AG10803 (cell line): ENCODE measurements around the gene PJVK.

Experiments used
- DNase-seq: peaks from one replicate; pipeline ENCODE4 v3.0.0; 2010; ENCODE audit warnings: low read depth
- H3K4me3 ChIP-seq: 2 replicates; pipeline ENCODE4 v1.5.1; 2011; ENCODE audit warnings: mild to moderate bottlenecking, low read length, control low read depth
- TF ChIP-seq, protein P1 (sequence below): conservative IDR thresholded peaks from 2 replicates; pipeline ENCODE4 v1.5.1; 2011; ENCODE audit warnings: mild to moderate bottlenecking, low read length, control low read depth, inconsistent platforms

PJVK gene

DNA sequence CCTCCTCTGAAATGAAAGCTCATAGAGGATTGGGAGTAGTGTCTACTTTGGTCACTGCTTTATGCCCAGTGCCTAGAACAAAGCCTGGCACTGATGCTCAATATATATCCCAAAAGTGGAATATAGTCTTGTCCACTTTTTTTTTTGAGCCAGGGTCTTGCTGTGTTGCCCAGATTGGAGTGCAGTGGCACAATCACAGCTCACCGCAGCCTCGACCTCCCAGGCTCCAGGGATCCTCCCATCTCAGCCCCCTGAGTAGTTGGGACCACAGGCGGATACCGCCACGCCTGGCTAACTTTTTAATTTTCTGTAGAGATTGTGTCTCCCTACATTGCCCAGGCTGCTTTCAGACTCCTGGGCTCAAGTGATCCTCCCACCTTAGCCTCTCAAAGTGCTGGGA is 23.4 kb downstream of the PJVK start:
- H3K4me3 ChIP-seq, result no peak overlapping the region
- TF ChIP-seq, protein P1, sequence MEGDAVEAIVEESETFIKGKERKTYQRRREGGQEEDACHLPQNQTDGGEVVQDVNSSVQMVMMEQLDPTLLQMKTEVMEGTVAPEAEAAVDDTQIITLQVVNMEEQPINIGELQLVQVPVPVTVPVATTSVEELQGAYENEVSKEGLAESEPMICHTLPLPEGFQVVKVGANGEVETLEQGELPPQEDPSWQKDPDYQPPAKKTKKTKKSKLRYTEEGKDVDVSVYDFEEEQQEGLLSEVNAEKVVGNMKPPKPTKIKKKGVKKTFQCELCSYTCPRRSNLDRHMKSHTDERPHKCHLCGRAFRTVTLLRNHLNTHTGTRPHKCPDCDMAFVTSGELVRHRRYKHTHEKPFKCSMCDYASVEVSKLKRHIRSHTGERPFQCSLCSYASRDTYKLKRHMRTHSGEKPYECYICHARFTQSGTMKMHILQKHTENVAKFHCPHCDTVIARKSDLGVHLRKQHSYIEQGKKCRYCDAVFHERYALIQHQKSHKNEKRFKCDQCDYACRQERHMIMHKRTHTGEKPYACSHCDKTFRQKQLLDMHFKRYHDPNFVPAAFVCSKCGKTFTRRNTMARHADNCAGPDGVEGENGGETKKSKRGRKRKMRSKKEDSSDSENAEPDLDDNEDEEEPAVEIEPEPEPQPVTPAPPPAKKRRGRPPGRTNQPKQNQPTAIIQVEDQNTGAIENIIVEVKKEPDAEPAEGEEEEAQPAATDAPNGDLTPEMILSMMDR, result no peak
- DNase-seq, result no peak

DNA sequence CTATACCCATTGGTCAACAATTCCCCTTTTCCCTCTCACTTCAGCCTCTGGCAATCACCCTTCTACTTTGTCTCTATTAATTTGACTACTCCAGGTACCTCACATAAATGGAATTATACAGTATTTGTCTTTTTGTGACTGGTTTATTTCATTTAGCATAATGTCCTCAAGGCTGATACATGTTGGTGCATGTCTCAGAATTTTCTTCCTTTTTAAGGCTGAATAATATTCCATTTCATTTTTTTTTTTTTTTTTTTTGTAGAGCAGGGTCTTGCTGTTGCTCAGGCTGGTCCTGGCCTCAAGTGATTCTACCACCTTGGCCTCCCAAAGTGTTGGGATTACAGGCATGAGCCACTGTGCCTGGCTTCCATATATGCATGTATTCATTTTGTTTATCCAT is 25.3 kb downstream of the PJVK start:
- TF ChIP-seq, protein P1, result no peak
- no peak for DNase-seq
- no peak overlapping the region for H3K4me3 ChIP-seq

DNA sequence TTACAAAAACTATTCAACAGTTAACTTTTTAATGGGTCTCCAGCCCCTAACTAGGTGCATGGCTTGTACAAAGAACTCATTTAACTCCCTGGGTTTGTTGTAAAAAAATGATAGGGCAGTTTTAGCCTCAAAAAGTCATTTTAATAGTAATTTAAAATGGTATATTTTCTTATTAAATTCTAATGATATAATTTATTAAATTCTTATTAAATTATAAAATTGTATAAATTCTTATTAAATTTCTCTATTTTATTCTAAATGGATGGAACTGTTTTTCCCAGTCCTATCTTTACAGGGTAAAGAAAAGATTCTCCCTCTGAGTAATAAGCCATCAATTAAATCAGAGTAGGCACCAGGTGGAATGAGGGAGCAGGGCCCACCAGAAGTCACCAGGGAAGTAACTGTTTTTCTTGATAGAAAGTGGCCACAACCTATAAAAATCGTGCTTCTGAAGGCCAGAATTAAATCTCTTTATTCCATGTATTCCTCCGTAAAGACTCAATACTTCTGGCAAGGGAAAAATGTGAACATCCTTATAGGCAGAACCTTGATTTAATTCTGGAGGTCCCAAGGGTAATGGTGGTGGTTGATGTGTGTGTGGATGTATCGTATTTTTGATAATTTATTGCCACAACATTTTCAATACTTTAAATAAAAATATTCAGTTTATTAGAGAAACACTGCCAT is 26.4 kb downstream of the PJVK start:
- peak overlapping the region; percentile 92 for H3K4me3 ChIP-seq
- TF ChIP-seq, protein P1, result no peak
- no peak for DNase-seq

DNA sequence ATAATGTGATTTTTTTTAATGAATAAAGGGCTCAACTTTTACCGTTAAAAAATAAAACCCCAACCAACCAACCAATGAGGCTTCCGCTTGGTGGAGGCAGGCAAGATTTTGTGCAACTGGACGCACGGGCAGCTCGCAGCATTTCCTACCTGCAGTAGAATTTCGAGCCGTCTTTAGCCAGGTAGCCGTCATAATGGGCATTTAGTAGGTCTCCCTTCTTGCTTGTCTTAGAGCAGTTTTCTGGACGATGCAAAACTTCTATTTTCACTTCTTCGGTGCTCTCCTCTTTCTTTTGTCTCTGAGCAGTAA is 26.9 kb downstream of the PJVK start:
- peak overlapping the region; percentile 92 for H3K4me3 ChIP-seq
- no peak for DNase-seq
- TF ChIP-seq, protein P1, result no peak

DNA sequence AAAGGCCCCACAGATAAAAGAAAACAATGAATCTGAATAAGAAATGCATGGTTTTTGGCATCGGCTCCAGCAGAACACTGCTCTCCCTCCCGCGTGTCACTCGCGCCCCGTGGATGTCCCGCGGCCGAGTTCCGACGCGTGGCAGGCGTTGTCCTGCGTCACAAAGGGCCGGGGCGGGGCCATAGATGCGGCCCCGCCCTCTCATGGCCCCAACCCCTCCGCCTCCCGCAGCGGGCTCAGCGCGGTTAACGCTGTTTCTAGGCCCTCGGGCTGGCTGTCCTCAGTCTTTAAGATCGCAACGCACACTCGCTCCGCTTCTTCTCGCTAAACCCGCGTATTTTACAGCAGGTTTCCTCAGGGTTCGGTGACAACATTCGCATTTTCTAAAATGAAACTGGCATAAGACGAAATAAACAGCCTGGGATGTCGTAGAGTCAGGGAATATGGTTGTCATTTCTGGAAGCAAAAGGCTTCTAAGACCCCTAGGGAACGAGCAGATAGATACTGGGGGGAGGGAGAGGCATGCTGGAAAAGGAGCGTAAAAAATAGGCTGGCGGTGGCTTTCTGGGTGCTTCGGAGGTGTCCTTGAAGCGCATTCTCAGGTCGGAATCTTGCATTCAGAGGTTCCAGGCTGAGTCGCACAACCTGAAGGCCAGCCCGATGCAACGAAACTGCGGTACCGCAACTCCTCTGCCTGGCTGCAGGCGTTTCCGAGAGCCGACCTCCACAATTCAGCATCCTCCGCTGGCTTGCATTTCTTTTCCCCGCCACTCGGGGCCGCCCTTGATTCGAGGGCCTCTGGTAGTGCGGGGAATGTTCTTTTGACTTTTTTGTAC is 27.5 kb downstream of the PJVK start, which contains the start of gene FKBP7:
Gene FKBP7, minus strand, starts transcription at position 162 of the 836 bp plus-strand sequence. Its CDS starts 101 bp downstream, at position 61.
- DNase-seq, result peak; percentile 77
- peak within 1 kb of the TSS; percentile 92 for H3K4me3 ChIP-seq
- TF ChIP-seq, protein P1, result peak; percentile 74

DNA sequence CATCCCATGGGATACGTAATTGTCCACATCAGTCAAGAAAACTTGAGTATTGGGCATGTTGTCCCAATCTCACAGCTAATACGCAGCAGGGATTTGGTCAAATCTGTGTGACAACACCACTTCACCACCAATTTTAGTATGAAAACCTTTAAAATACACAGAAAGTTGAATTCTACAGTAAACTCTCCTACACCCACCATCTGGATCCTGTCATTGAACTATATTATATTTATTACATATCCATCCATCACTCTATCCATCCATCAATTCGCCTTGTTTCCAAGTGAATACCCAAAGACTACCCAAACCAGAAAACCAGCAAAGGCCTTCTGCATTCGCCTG is 28.1 kb downstream of the PJVK start:
- DNase-seq, result no peak
- H3K4me3 ChIP-seq, result peak overlapping the region; percentile 92
- TF ChIP-seq, protein P1, result no peak

DNA sequence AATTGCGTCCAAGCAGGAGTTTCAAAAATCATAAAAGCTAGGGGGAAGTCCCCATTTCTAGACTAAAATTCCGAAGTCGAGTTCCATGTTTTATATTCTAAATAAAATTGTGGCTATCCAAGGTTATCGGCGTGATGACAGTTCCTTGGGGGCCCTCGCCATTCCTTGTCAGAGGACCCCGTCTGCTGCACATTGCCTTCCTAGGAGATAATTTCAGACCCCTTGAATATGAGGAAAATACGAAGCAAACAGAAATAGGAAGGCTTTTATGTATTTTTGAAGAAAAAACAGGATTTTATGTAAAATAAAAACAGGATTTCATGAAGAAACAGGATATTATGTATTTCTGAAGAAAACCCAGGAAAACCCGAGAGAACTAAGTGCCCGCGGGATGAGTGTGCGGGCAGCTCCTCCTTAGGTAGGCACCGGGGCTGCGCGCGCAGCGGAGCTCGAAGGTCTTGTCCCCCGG is 28.6 kb downstream of the PJVK start:
- H3K4me3 ChIP-seq, result peak overlapping the region; percentile 47
- DNase-seq, result no peak
- TF ChIP-seq, protein P1, result no peak
